GM18498 (cell line): Measurements from ENCODE around the gene ZNF654.

ENCODE experiments used
- ATAC-seq: cut with Tn5 transposase; IDR thresholded peaks from one replicate; pipeline ENCODE4 v1.9.1; 2021; ENCODE audit warnings: mild to moderate bottlenecking, moderate library complexity; ENCODE audit not compliant: unreplicated experiment

ZNF654 gene

GRCh38 chr3:88191872-88192409 is 132.9 kb downstream of the ZNF654 start:
- no peak for ATAC-seq

GRCh38 chr3:88192631-88193030 is 133.6 kb downstream of the ZNF654 start:
- no peak for ATAC-seq
